ENCODE data around the gene ARSI. TPM values are rescaled to one million over a fixed set of nuclear protein-coding genes. Genes with fewer than 3 reads are reported as not detected.

Gene ARSI
- total and polyA plus RNA-seq, 2 of the 13 experiments (the other 11 are each of a cell fraction or from before 2014, with no cell fraction given): 4.2 to 33.9 TPM

DNA sequence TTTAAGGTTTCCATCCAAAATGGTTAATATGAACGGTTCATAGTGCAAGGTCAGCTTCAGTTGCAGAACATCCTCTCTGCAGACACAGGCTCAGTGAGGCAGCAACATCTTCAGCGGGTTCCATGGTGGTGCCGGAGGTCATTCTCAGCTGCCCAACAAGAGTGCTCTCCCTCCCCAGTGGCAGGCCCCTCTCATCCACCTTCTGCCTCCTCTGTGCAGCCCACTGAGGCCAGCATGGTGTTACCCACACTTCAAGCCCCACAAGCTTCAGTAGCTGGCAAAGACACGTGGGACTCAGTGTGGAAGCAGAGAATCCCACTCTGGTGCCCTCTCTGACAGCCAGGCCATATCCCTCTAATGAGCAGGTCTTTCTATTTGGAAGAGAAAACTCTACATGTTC is 4.1 kb upstream of the ARSI start (continued):
- TF ChIP-seq, protein P1, sequence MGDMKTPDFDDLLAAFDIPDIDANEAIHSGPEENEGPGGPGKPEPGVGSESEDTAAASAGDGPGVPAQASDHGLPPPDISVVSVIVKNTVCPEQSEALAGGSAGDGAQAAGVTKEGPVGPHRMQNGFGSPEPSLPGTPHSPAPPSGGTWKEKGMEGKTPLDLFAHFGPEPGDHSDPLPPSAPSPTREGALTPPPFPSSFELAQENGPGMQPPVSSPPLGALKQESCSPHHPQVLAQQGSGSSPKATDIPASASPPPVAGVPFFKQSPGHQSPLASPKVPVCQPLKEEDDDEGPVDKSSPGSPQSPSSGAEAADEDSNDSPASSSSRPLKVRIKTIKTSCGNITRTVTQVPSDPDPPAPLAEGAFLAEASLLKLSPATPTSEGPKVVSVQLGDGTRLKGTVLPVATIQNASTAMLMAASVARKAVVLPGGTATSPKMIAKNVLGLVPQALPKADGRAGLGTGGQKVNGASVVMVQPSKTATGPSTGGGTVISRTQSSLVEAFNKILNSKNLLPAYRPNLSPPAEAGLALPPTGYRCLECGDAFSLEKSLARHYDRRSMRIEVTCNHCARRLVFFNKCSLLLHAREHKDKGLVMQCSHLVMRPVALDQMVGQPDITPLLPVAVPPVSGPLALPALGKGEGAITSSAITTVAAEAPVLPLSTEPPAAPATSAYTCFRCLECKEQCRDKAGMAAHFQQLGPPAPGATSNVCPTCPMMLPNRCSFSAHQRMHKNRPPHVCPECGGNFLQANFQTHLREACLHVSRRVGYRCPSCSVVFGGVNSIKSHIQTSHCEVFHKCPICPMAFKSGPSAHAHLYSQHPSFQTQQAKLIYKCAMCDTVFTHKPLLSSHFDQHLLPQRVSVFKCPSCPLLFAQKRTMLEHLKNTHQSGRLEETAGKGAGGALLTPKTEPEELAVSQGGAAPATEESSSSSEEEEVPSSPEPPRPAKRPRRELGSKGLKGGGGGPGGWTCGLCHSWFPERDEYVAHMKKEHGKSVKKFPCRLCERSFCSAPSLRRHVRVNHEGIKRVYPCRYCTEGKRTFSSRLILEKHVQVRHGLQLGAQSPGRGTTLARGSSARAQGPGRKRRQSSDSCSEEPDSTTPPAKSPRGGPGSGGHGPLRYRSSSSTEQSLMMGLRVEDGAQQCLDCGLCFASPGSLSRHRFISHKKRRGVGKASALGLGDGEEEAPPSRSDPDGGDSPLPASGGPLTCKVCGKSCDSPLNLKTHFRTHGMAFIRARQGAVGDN (CRISPR knock-in tag; IDR thresholded peaks at IDR 0.05): peak; percentile 30; the same call in 1 of the 2 replicates
- TF ChIP-seq NR3C1 (CRISPR knock-in tag; IDR thresholded peaks at IDR 0.05) (no peak), SMARCE1 (IDR thresholded peaks at IDR 0.05; ENCODE audit: borderline replicate concordance) (no peak)

DNA sequence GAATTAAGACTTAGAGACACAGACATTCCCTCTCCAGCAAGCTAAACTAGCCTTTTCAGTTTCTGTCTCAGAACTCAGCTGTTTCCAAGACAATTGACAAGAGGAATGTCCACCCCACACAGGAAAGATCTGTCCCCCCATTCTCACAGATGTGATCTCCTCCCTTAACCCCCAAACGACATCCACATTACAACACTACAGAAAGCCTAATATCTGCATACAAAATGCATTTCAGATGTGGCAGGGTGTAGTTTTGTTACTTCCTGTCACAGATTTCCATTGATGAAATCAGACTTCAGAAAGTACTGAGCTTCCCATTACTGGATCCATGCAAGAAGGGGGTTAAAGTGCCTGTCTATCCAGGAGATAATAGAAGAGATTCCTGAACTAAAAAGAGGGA is 2.9 kb upstream of the ARSI start:
- no peak overlapping the region for H3K27ac ChIP-seq (ENCODE audit: extremely low read length, insufficient read depth, low read length)
- TF ChIP-seq, protein P2, sequence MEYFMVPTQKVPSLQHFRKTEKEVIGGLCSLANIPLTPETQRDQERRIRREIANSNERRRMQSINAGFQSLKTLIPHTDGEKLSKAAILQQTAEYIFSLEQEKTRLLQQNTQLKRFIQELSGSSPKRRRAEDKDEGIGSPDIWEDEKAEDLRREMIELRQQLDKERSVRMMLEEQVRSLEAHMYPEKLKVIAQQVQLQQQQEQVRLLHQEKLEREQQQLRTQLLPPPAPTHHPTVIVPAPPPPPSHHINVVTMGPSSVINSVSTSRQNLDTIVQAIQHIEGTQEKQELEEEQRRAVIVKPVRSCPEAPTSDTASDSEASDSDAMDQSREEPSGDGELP (IDR thresholded peaks at IDR 0.05; ENCODE audit: borderline replicate concordance, low read depth): no peak
- TF ChIP-seq JDP2 (CRISPR knock-in tag; IDR thresholded peaks at IDR 0.05; ENCODE audit: borderline replicate concordance): no peak
- TF ChIP-seq ZNF616 (CRISPR knock-in tag; IDR thresholded peaks at IDR 0.05; ENCODE audit: low read depth): no peak
- no peak for TF ChIP-seq ZNF20 (CRISPR knock-in tag; IDR thresholded peaks at IDR 0.05)
- TF ChIP-seq SSRP1 (CRISPR knock-in tag; IDR thresholded peaks at IDR 0.05): no peak
- TF ChIP-seq HMG20B (CRISPR knock-in tag; conservative IDR thresholded peaks at IDR 0.05): no peak
- TF ChIP-seq ZNF891 (CRISPR knock-in tag; IDR thresholded peaks at IDR 0.05): no peak
- no peak for TF ChIP-seq EZH2 (conservative IDR thresholded peaks at IDR 0.05; ENCODE audit: low read depth, low read length)
- TF ChIP-seq, protein P3, sequence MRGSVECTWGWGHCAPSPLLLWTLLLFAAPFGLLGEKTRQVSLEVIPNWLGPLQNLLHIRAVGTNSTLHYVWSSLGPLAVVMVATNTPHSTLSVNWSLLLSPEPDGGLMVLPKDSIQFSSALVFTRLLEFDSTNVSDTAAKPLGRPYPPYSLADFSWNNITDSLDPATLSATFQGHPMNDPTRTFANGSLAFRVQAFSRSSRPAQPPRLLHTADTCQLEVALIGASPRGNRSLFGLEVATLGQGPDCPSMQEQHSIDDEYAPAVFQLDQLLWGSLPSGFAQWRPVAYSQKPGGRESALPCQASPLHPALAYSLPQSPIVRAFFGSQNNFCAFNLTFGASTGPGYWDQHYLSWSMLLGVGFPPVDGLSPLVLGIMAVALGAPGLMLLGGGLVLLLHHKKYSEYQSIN (CRISPR knock-in tag; IDR thresholded peaks at IDR 0.05; ENCODE audit: borderline replicate concordance): no peak
- TF ChIP-seq SP2 (CRISPR knock-in tag; IDR thresholded peaks at IDR 0.05): no peak
- TF ChIP-seq CEBPG (CRISPR knock-in tag; IDR thresholded peaks at IDR 0.05): no peak
- TF ChIP-seq, protein P4, sequence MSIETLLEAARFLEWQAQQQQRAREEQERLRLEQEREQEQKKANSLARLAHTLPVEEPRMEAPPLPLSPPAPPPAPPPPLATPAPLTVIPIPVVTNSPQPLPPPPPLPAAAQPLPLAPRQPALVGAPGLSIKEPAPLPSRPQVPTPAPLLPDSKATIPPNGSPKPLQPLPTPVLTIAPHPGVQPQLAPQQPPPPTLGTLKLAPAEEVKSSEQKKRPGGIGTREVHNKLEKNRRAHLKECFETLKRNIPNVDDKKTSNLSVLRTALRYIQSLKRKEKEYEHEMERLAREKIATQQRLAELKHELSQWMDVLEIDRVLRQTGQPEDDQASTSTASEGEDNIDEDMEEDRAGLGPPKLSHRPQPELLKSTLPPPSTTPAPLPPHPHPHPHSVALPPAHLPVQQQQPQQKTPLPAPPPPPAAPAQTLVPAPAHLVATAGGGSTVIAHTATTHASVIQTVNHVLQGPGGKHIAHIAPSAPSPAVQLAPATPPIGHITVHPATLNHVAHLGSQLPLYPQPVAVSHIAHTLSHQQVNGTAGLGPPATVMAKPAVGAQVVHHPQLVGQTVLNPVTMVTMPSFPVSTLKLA (IDR thresholded peaks at IDR 0.05): no peak

More for the DNA sequence above, 2.9 kb upstream of the ARSI start:
- intact Hi-C loops (cut with micrococcal nuclease; ENCODE audit: unreplicated experiment): no loop called here
- no peaks in the 10 kb centered on the region for H3K9me3 ChIP-seq (ENCODE audit: low read length)
- peaks cover 10% of the 10 kb centered on the region for H3K79me2 ChIP-seq (ENCODE audit: insufficient read depth, low read length)
- H3K4me2 ChIP-seq (ENCODE audit: low read depth, low read length): no peak overlapping the region
- no peak overlapping the region for H3K9ac ChIP-seq (ENCODE audit: insufficient read depth, low read depth, low read length)
- POLR2A ChIA-PET: interaction anchor here (1.4 kb wide), 1 partner anchor 10 kb away, joined by 4 read pairs; no protein-coding TSS in a partner anchor
- FAIRE-seq: no peak
- H3K4me3 ChIP-seq (replicated peaks in 1 of 3; ENCODE audit: insufficient read depth in 1 of 3, low read depth in 2 of 3, low read length in 3 of 3): no peak overlapping the region
- CTCF ChIA-PET (ENCODE audit: low intra/inter-chr PET ratio, low total read pairs): no interaction called here
- peaks cover 94% of the 10 kb centered on the region for H3K4me1 ChIP-seq (ENCODE audit: insufficient read depth, low read length)
- 61% methylated on average over 1 of the region's 1 CpG for WGBS (ENCODE audit: low lambda C conversion rate)
- no peak for ATAC-seq
- no TSS peak for BruUV-seq (replicated peaks)
- H3K27me3 ChIP-seq (ENCODE audit: control insufficient read depth in 1 of 2, insufficient read depth in 2 of 2, low read length in 2 of 2): no peaks in the 10 kb centered on the region
- H2AFZ ChIP-seq (ENCODE audit: low read length): peak overlapping the region; percentile 34
- no peak for DNase-seq (ENCODE audit: low spot score)
- no peaks in the 10 kb centered on the region for H3K36me3 ChIP-seq (replicated peaks in 1 of 2; ENCODE audit: control insufficient read depth in 1 of 2, insufficient read depth in 2 of 2, low read length in 2 of 2)
- in situ Hi-C loops (cut with HindIII; ENCODE audit: extremely low pct_ligation_motif_present, low pct_unique_long_range_greater_than_20kb): no loop called here
- H4K20me1 ChIP-seq (ENCODE audit: insufficient read depth, low read length): no peaks in the 10 kb centered on the region
